Measurements from ENCODE around the gene ZMIZ1.

Gene ZMIZ1

GRCh38 chr10:79267499-79267898 lies 198.7 kb downstream of the ZMIZ1 start:
- CTCF ChIA-PET, result interaction anchor here (0.8 to 2.7 kb wide), 2 partner anchors 18 to 22 kb away, joined by 3 to 5 read pairs; no protein-coding TSS in a partner anchor
- Histone ChIP-seq H3K9me3 (ENCODE audit: control extremely low read depth in 1 of 5, control insufficient read depth in 4 of 5, insufficient read depth in 2 of 5, low read depth in 1 of 5, low read length in 4 of 5) (no peaks in the 10 kb centered on the region), H3K27ac (ENCODE audit: insufficient read depth in 1 of 2, low read depth in 1 of 2, low read length in 2 of 2, poor library complexity in 1 of 2, severe bottlenecking in 2 of 2) (peak overlapping the region in 1 of 2 experiments; percentile 74), H3K36me3 (ENCODE audit: control insufficient read depth in 4 of 4, insufficient read depth in 4 of 4, low read length in 3 of 4) (peaks cover 13 to 79% (median 48%) of the 10 kb centered on the region in 4 experiments), H3K4me1 (ENCODE audit: control extremely low read depth in 1 of 4, control insufficient read depth in 4 of 4, insufficient read depth in 4 of 4, low read length in 3 of 4) (peaks cover 11 to 99% (median 46%) of the 10 kb centered on the region in 4 experiments), H3K27me3 (replicated peaks in 2 of 5; ENCODE audit: control insufficient read depth in 4 of 5, insufficient read depth in 5 of 5, low read length in 4 of 5) (no peaks in the 10 kb centered on the region), H3K4me3 (ENCODE audit: control insufficient read depth in 1 of 7, extremely low read depth in 1 of 7, insufficient read depth in 4 of 7, low read depth in 2 of 7, low read length in 6 of 7) (peak overlapping the region in 1 of 7 experiments; percentile 45)
- DNase-seq, result peak in 1 of 3 donors; percentile 21
- POLR2A ChIA-PET, result no interaction called here
- whole genome bisulfite sequencing (ENCODE audit: insufficient coverage), result 88% methylated on average over 1 of the region's 3 CpGs

- DNase-seq, result no peak
- Histone ChIP-seq H3K27ac (ENCODE audit: insufficient read depth in 1 of 2, low read depth in 1 of 2, low read length in 2 of 2, poor library complexity in 1 of 2, severe bottlenecking in 2 of 2) (no peak overlapping the region), H3K36me3 (ENCODE audit: control insufficient read depth in 4 of 4, insufficient read depth in 4 of 4, low read length in 3 of 4) (peaks cover 8 to 78% (median 47%) of the 10 kb centered on the region in 4 experiments), H3K9me3 (ENCODE audit: control extremely low read depth in 1 of 5, control insufficient read depth in 4 of 5, insufficient read depth in 2 of 5, low read depth in 1 of 5, low read length in 4 of 5) (no peaks in the 10 kb centered on the region), H3K27me3 (replicated peaks in 2 of 5; ENCODE audit: control insufficient read depth in 4 of 5, insufficient read depth in 5 of 5, low read length in 4 of 5) (no peaks in the 10 kb centered on the region), H3K4me1 (ENCODE audit: control extremely low read depth in 1 of 4, control insufficient read depth in 4 of 4, insufficient read depth in 4 of 4, low read length in 3 of 4) (peaks cover 11 to 99% (median 44%) of the 10 kb centered on the region in 4 experiments), H3K4me3 (ENCODE audit: control insufficient read depth in 1 of 7, extremely low read depth in 1 of 7, insufficient read depth in 4 of 7, low read depth in 2 of 7, low read length in 6 of 7) (no peak overlapping the region)
- CTCF ChIA-PET, result interaction anchor here (1.4 kb wide), 1 partner anchor 16 kb away, joined by 3 read pairs; no protein-coding TSS in a partner anchor
- 97% methylated on average over 12 of the region's 12 CpGs for WGBS (ENCODE audit: insufficient coverage)
- POLR2A ChIA-PET, result no interaction called here
Observed at GRCh38 chr10:79268161-79268601, 199.4 kb downstream of the ZMIZ1 start.

DNA sequence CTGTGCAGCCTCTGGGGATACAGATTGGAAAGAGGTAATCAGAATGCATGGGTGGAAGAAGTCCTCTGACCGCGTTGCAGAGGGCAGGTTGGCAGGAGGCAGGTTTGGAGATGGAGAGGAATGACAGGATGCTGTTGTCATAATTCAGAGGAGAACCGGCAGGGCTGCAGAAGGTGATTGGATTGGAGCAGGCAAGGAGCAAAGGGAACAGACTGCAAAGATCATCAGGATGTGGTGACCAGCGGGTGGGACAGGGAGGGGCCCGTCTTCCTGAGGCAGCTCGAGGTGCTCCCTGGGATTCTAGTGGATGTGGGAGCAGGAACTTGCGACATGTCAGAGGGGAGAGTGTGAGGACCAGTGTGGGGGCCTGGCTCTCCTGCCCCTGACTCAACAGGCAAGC lies 200.0 kb downstream of the ZMIZ1 start:
- Histone ChIP-seq H3K4me3 (ENCODE audit: control insufficient read depth in 1 of 7, extremely low read depth in 1 of 7, insufficient read depth in 4 of 7, low read depth in 2 of 7, low read length in 6 of 7) (no peak overlapping the region), H3K27me3 (replicated peaks in 2 of 5; ENCODE audit: control insufficient read depth in 4 of 5, insufficient read depth in 5 of 5, low read length in 4 of 5) (no peaks in the 10 kb centered on the region), H3K4me1 (ENCODE audit: control extremely low read depth in 1 of 4, control insufficient read depth in 4 of 4, insufficient read depth in 4 of 4, low read length in 3 of 4) (peaks cover 11 to 98% (median 45%) of the 10 kb centered on the region in 4 experiments), H3K27ac (ENCODE audit: insufficient read depth in 1 of 2, low read depth in 1 of 2, low read length in 2 of 2, poor library complexity in 1 of 2, severe bottlenecking in 2 of 2) (no peak overlapping the region), H3K9me3 (ENCODE audit: control extremely low read depth in 1 of 5, control insufficient read depth in 4 of 5, insufficient read depth in 2 of 5, low read depth in 1 of 5, low read length in 4 of 5) (no peaks in the 10 kb centered on the region), H3K36me3 (ENCODE audit: control insufficient read depth in 4 of 4, insufficient read depth in 4 of 4, low read length in 3 of 4) (peaks cover 6 to 75% (median 48%) of the 10 kb centered on the region in 4 experiments)
- WGBS (ENCODE audit: insufficient coverage), result 71% methylated on average over 7 of the region's 7 CpGs
- ChIA-PET CTCF (interaction anchor here (1.4 kb wide), 2 partner anchors 12 to 15 kb away, joined by 3 read pairs; no protein-coding TSS in a partner anchor), POLR2A (no interaction called here)
- no peak for DNase-seq

GRCh38 chr10:79269443-79269842 lies 200.7 kb downstream of the ZMIZ1 start:
- Histone ChIP-seq H3K4me3 (ENCODE audit: control insufficient read depth in 1 of 7, extremely low read depth in 1 of 7, insufficient read depth in 4 of 7, low read depth in 2 of 7, low read length in 6 of 7) (no peak overlapping the region), H3K4me1 (ENCODE audit: control extremely low read depth in 1 of 4, control insufficient read depth in 4 of 4, insufficient read depth in 4 of 4, low read length in 3 of 4) (peaks cover 11 to 98% (median 41%) of the 10 kb centered on the region in 4 experiments), H3K27ac (ENCODE audit: insufficient read depth in 1 of 2, low read depth in 1 of 2, low read length in 2 of 2, poor library complexity in 1 of 2, severe bottlenecking in 2 of 2) (no peak overlapping the region), H3K27me3 (replicated peaks in 2 of 5; ENCODE audit: control insufficient read depth in 4 of 5, insufficient read depth in 5 of 5, low read length in 4 of 5) (no peaks in the 10 kb centered on the region), H3K36me3 (ENCODE audit: control insufficient read depth in 4 of 4, insufficient read depth in 4 of 4, low read length in 3 of 4) (peaks cover 3 to 75% (median 50%) of the 10 kb centered on the region in 4 experiments), H3K9me3 (ENCODE audit: control extremely low read depth in 1 of 5, control insufficient read depth in 4 of 5, insufficient read depth in 2 of 5, low read depth in 1 of 5, low read length in 4 of 5) (no peaks in the 10 kb centered on the region)
- 94% methylated on average over 6 of the region's 6 CpGs for WGBS (ENCODE audit: insufficient coverage)
- ChIA-PET POLR2A (interaction anchor here (1.6 kb wide), 1 partner anchor 21 kb away, joined by 5 read pairs; no protein-coding TSS in a partner anchor), CTCF (interaction anchor here (1.4 kb wide), 2 partner anchors 11 to 14 kb away, joined by 3 read pairs; no protein-coding TSS in a partner anchor)
- DNase-seq, result no peak

- no peak for DNase-seq
- WGBS (ENCODE audit: insufficient coverage), result 89% methylated on average over 5 of the region's 7 CpGs
- peak overlapping the region in 1 of 2 experiments; percentile 18 for H3K27ac ChIP-seq (ENCODE audit: insufficient read depth in 1 of 2, low read depth in 1 of 2, low read length in 2 of 2, poor library complexity in 1 of 2, severe bottlenecking in 2 of 2)
- peaks cover 7 to 98% (median 37%) of the 10 kb centered on the region in 4 experiments for H3K4me1 ChIP-seq (ENCODE audit: control extremely low read depth in 1 of 4, control insufficient read depth in 4 of 4, insufficient read depth in 4 of 4, low read length in 3 of 4)
- no peaks in the 10 kb centered on the region for H3K9me3 ChIP-seq (ENCODE audit: control extremely low read depth in 1 of 5, control insufficient read depth in 4 of 5, insufficient read depth in 2 of 5, low read depth in 1 of 5, low read length in 4 of 5)
- CTCF ChIA-PET, result interaction anchor here (1.4 kb wide), 1 partner anchor 11 kb away, joined by 3 read pairs; no protein-coding TSS in a partner anchor
- peaks cover 3 to 75% (median 54%) of the 10 kb centered on the region in 4 experiments for H3K36me3 ChIP-seq (ENCODE audit: control insufficient read depth in 4 of 4, insufficient read depth in 4 of 4, low read length in 3 of 4)
- no peak overlapping the region for H3K4me3 ChIP-seq (ENCODE audit: control insufficient read depth in 1 of 7, extremely low read depth in 1 of 7, insufficient read depth in 4 of 7, low read depth in 2 of 7, low read length in 6 of 7)
- no peaks in the 10 kb centered on the region for H3K27me3 ChIP-seq (replicated peaks in 2 of 5; ENCODE audit: control insufficient read depth in 4 of 5, insufficient read depth in 5 of 5, low read length in 4 of 5)
- POLR2A ChIA-PET, result interaction anchor here (1.6 kb wide), 1 partner anchor 22 kb away, joined by 5 read pairs; no protein-coding TSS in a partner anchor
Observed at GRCh38 chr10:79269969-79270368, 201.2 kb downstream of the ZMIZ1 start.

- POLR2A ChIA-PET, result interaction anchor here (0.6 to 1.6 kb wide), 2 partner anchors 22 to 28 kb away, joined by 3 to 5 read pairs; no protein-coding TSS in a partner anchor
- WGBS (ENCODE audit: insufficient coverage), result 85% methylated on average over 16 of the region's 16 CpGs
- CTCF ChIA-PET, result interaction anchor here (0.8 to 1.2 kb wide), 2 partner anchors 9 to 13 kb away, joined by 3 to 7 read pairs; no protein-coding TSS in a partner anchor
Observed at GRCh38 chr10:79270466-79271246, 201.9 kb downstream of the ZMIZ1 start.

More at GRCh38 chr10:79270466-79271246, 201.9 kb downstream of the ZMIZ1 start:
- Histone ChIP-seq H3K9me3 (ENCODE audit: control extremely low read depth in 1 of 5, control insufficient read depth in 4 of 5, insufficient read depth in 2 of 5, low read depth in 1 of 5, low read length in 4 of 5) (no peaks in the 10 kb centered on the region), H3K4me3 (ENCODE audit: control insufficient read depth in 1 of 7, extremely low read depth in 1 of 7, insufficient read depth in 4 of 7, low read depth in 2 of 7, low read length in 6 of 7) (no peak overlapping the region), H3K27ac (ENCODE audit: insufficient read depth in 1 of 2, low read depth in 1 of 2, low read length in 2 of 2, poor library complexity in 1 of 2, severe bottlenecking in 2 of 2) (peak overlapping the region in 1 of 2 experiments; percentile 17), H3K27me3 (replicated peaks in 2 of 5; ENCODE audit: control insufficient read depth in 4 of 5, insufficient read depth in 5 of 5, low read length in 4 of 5) (no peaks in the 10 kb centered on the region), H3K4me1 (ENCODE audit: control extremely low read depth in 1 of 4, control insufficient read depth in 4 of 4, insufficient read depth in 4 of 4, low read length in 3 of 4) (peaks cover 7 to 98% (median 30%) of the 10 kb centered on the region in 4 experiments), H3K36me3 (ENCODE audit: control insufficient read depth in 4 of 4, insufficient read depth in 4 of 4, low read length in 3 of 4) (peaks cover 3 to 79% (median 57%) of the 10 kb centered on the region in 4 experiments)
- peak in 2 of 3 donors; percentile 34 to 49 for DNase-seq

Measured in common myeloid progenitor, CD34-positive (primary cell).